ENCODE measurements around the gene MAD1L1. TPM values are rescaled to one million over a fixed set of nuclear protein-coding genes. Genes with fewer than 3 reads are reported as not detected.

The MAD1L1 gene
- total and polyA plus RNA-seq, 2 of the 8 experiments (the other 6 are each of a cell fraction or from before 2014, with no cell fraction given) = 40.4 to 44.6 TPM

DNA sequence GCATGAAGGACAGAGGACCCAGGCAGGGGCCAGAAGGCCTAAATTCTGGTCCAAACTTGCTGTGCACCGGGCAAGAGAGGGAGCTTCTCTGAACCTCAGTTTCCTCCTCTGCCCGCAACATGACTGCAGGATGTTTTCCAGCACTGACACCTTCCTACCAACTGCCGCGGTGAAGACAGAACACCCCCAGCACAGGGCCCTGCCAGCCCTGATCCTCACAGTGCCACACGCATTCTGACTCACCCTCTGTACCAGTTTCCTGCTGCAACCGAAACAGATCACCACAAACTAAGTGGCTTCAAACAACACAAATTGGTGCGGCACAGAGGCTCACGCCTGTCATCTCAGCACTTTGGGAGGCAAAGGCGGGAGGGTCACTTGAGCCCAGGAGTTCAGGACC, 18.1 kb downstream of the MAD1L1 start:
- Histone ChIP-seq H3K79me2 (ENCODE audit: control insufficient read depth in 1 of 2, insufficient read depth in 2 of 2, low read length in 2 of 2) (no peaks in the 10 kb centered on the region), H3K4me3 (ENCODE audit: extremely low read depth in 1 of 4, insufficient read depth in 2 of 4, low read depth in 3 of 4, low read length in 4 of 4) (no peak overlapping the region), H3K14ac (ENCODE audit: insufficient read length) (no peak overlapping the region), H3K9ac (replicated peaks in 1 of 4; ENCODE audit: extremely low read depth in 1 of 4, low read depth in 3 of 4, low read length in 3 of 4) (no peak overlapping the region), H3K4me1 (replicated peaks in 1 of 4; ENCODE audit: control insufficient read depth in 3 of 4, insufficient read depth in 4 of 4, low read length in 3 of 4) (no peaks in the 10 kb centered on the region), H3K27ac (ENCODE audit: low read depth, low read length) (no peak overlapping the region), H2BK5ac (ENCODE audit: low read depth, low read length) (no peak overlapping the region), H3K79me1 (ENCODE audit: low read depth, low read length) (no peaks in the 10 kb centered on the region; the same call in 1 of the 2 replicates), H3K4me2 (ENCODE audit: insufficient read depth in 1 of 2, low read depth in 2 of 2, low read length in 2 of 2) (no peak overlapping the region), H4K8ac (ENCODE audit: extremely low read depth, insufficient read depth, low read length) (no peak overlapping the region), H3K56ac (replicated peaks; ENCODE audit: insufficient read length, low read depth, low read length) (no peak overlapping the region), H2AFZ (ENCODE audit: low read length) (no peak overlapping the region), H2BK15ac (ENCODE audit: low read length) (no peak overlapping the region), H3K23me2 (ENCODE audit: low read depth, low read length) (no peaks in the 10 kb centered on the region), H2BK12ac (ENCODE audit: low read depth, low read length) (no peak overlapping the region), H3K36me3 (ENCODE audit: control insufficient read depth in 2 of 4, insufficient read depth in 4 of 4, low read length in 3 of 4) (peaks cover 18 to 58% (median 48%) of the 10 kb centered on the region in 4 experiments; a peak in 7 of 8 replicates), H4K5ac (ENCODE audit: insufficient read length, low read depth, low read length) (no peak overlapping the region), H3K18ac (ENCODE audit: extremely low read depth, low read length) (no peak overlapping the region), H2AK5ac (ENCODE audit: low read depth, low read length) (no peak overlapping the region), H3K4ac (replicated peaks; ENCODE audit: insufficient read length, low read depth, low read length) (no peak overlapping the region), H2BK120ac (replicated peaks; ENCODE audit: low read depth, low read length) (no peak overlapping the region), H3K23ac (ENCODE audit: insufficient read length) (no peak overlapping the region), H2BK20ac (ENCODE audit: low read length) (no peak overlapping the region), H3K9me3 (ENCODE audit: insufficient read depth in 2 of 2, low read depth in 1 of 2, low read length in 1 of 2) (no peaks in the 10 kb centered on the region), H3K27me3 (replicated peaks in 1 of 4; ENCODE audit: control insufficient read depth in 3 of 4, extremely low read depth in 1 of 4, insufficient read depth in 3 of 4, low read length in 3 of 4) (no peaks in the 10 kb centered on the region), H4K20me1 (replicated peaks in 1 of 2; ENCODE audit: control insufficient read depth in 1 of 2, insufficient read depth in 2 of 2, low read length in 2 of 2) (peaks cover 3 to 34% of the 10 kb centered on the region in 2 experiments), H4K91ac (replicated peaks; ENCODE audit: insufficient read length, low read length) (no peak overlapping the region)
- FAIRE-seq (no peak), DNase-seq (ENCODE audit: low read depth in 1 of 2, low spot score in 2 of 2) (no peak)
- CTCF ChIA-PET (ENCODE audit: partially characterized antibody) = interaction anchor here (0.9 kb wide), 1 partner anchor 26 kb away, joined by 4 read pairs; no protein-coding TSS in a partner anchor
- POLR2A ChIA-PET (ENCODE audit: partially characterized antibody) = no interaction called here
- 89% methylated on average over 9 of the region's 9 CpGs; no CpG with 5 or more reads in 1 of the 2 experiments for WGBS, 2 experiments (ENCODE audit: extremely low coverage in 1 of 2, insufficient coverage in 1 of 2, insufficient read length in 1 of 2, insufficient replicate concordance in 2 of 2, low coverage in 1 of 2, low lambda C conversion rate in 2 of 2, missing lambda C conversion rate in 1 of 2)
